ENCODE measurements around the gene ZNF326.
"Not testable (repeated sequence)": the region's sequence is repeated elsewhere in the genome, so short reads cannot be mapped to it uniquely, and the experiment has no call there.

ZNF326 gene

DNA sequence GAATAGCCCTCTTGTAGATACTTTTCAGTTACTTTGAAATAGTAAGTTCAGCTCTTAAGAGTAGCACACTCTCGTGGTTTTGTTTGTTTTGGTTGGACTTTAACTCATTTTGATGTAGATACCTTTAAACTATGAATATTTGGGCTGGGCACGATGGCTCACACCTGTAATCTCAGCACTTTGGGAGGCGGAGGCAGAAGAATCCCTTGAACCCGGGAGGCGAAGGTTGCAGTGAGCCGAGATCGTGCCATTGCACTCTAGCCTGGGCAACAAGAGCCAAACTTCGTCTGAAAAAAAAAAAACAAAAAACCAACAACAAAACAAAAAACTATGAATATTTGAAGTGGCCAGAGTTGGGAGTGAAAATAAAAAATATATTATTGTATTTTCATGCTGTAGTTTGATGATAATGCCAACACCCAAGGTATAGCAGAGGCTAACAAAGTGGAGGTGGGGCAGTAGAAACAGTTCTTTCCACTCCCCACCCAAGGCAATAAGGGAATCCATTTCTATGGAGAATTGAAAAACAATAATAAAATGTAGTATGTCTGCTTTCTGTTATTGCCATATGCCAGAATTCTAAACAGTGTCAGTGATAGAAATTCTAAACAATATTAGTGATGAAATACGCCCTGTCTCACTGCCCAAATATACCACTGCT is 1.7 kb downstream of the ZNF326 start:
- no peak for DNase-seq (ENCODE audit: low read depth)

GRCh38 chr1:89997152-89997551 is 2.2 kb downstream of the ZNF326 start:
- DNase-seq (ENCODE audit: low read depth) = not testable (repeated sequence)

DNA sequence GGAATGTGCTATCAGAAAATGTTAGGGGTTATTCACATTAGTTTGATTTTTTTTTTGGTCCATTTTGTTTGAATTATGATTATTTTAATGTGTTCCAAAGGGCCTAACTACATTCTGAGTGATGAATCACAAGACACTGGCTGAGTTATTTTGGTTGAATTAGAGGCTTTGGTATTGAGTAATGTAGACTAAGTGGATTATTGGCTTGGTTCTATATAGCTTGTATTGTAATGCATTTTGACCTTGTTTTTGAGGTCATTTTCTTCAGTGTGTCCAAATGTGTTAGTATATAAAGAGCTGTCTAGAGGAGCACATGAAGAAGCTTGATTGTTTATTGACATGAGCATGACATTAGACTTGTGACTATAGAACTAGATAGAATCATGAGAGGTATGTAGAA is 3.4 kb downstream of the ZNF326 start:
- DNase-seq (ENCODE audit: low read depth) = no peak

DNA sequence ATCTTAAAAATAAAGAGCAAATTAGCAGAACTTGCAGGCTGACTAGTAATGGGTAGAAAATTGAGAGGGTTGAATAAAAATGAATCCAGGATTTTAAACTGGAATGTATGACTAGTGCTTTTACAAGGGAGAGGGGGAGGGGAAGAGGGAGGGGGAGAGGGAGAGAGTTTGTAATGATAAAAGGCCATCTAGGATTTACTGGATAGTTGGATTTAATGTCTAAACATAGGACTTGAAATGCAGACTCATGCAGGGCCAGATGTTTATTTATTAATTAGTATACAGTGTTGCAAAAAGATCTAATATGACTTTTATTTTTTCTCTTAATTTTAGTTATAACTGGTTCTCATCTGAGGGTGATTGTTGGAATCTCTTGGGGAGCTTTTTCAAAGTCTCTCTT is 4.3 kb downstream of the ZNF326 start:
- no peak for DNase-seq (ENCODE audit: low read depth)

DNA sequence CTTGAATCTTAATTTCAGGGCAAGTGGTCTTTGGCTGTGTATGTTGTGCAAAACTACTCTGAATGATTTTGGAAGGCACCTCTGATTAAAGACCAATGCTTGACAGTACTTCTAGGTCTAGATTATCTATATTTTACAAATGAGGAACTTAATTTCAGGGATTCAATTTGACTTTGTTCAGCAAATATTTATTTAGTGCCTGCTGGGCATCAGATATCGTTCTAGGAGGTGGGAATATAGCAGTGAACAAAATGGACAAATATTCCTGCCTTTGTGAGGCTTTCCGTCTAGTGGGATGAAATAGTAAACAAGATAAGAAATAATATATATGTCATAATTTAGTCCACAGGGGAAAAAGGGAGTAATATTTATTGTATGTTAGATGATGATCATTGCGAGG is 4.7 kb downstream of the ZNF326 start:
- DNase-seq (ENCODE audit: low read depth) = no peak

DNA sequence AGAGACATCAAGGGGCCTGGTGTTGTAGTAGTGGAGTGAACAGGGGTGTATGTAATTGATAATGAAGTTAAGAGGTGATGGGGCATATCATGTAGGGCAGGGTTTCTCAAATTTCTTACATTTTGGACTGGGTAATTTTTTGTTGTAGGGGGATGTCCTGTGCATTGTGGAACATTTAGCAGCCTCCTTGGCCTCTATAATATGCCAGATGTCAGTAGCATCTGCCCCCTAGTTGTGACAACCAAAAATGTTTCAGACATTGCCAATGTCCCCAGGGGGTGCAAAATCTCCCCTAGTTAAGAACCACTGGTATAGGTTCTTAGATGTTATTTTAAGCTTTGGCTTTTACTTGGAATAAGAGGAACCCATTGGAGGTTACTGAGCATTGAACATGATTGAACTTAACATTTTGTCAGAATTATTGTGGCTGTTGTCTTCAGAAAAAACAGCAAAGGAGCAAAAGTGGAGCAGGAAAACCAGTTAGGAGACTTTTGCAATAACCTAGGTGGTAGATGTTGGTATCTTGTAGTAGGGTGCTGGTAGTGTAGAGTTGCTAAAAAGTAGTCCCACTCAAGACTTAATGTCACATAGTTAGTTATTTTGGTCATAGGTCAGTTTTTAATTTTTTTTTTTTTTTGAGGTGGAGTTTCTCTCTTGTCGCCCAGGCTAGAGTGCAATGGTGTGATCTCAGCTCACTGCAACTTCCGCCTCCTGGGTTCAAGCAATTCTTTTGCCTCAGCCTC is 6.2 kb downstream of the ZNF326 start:
- no peak for DNase-seq (ENCODE audit: low read depth)

DNA sequence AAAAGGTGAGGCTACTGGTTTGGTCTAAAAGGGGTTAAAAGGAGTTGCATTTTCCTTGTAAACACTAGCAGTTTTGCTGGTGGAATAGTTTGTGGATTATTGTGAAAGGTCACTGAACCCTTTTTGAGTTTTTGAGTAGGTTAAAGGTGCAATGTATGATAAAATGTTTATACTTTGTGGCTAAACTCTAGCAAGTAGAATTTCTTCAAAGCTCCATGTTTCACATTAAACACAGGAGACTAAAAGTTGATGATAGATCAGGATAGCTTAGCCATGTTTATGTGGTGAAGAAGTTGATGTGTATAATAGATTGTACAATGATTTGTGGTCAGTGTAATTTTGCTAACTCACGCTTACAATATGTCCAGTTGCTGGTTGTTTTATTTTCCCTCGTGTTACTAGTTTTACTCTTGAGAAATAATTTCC is 13.1 kb downstream of the ZNF326 start:
- DNase-seq (ENCODE audit: low read depth) = no peak

DNA sequence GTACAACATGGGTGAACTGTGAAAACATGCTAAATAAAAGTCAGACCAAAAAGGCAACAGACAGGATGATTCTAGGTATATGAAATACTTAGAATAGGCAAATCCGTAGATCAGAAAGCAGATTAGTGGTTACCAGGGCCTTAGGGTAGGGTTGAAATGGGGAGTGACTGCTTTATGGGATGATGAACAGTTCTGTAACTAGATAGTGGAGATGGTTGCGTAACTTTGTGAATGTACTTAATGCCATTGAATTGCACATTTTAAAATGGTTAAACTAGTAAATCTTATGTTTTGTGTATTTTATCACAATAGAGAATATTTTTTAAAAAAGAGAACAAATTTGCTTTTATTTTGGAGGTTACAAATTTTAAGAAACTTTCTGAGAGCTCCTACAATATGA is 17.4 kb downstream of the ZNF326 start:
- DNase-seq (ENCODE audit: low read depth) = no peak

DNA sequence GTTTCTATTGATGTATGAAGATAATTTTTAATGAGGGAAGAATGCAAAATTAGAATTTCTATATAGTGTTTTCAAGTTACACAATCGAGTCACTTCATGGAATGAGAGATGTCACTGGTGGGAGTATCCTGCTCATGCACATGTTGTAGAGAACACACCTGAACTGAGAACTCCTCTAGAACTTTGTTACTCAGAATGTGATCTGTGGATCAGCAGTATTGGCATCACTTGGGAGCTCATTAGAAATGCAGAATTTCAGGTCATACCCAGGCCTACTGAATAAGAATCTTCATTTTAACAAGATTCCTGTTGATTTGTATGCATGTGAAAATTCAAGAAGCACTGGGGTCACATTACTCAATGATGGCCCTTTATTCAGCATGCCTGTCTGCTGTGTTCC is 28.8 kb downstream of the ZNF326 start:
- no peak for DNase-seq (ENCODE audit: low read depth)

- no peak for DNase-seq (ENCODE audit: low read depth)
Measured at GRCh38 chr1:90027281-90027680, 32.4 kb downstream of the ZNF326 start.

DNA sequence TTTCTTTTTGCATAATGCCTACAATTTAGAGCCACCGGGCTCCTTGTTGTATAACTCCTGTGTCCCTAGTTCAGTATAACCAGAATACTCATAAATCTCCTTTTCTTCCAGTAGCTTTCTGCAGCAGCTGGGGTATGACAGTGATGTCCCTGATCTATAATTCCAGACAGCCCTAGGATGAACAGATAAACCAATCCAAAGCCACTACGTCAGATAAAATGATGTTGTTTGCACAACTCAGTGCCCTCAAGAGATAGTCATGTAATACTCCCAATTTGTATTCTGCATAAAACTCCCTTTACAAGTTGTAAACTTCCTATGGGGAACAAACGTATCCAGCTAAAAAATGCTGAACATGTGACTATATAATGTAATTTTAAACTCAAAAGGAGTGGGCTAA is 44.7 kb downstream of the ZNF326 start:
- DNase-seq (ENCODE audit: low read depth) = no peak

GRCh38 chr1:90043586-90043985 is 48.7 kb downstream of the ZNF326 start:
- DNase-seq (ENCODE audit: low read depth) = no peak

DNA sequence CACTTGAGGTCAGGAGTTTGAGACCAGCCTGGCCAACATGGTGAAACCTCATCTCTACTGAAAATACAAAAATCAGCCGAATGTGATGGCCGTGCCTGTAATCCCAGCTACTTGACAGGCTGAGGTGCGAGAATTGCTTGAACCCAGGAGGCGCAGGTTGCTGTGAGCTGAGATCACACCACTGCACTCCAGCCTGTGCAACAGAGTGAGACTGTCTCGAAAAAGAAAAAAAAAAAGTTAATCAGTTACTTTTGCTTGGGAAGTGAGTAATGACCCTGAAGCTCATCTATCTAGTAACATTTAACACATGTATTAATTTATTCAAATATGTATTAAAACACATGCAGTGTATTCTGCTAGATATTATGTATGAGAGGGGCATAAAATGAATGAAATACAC is 49.4 kb downstream of the ZNF326 start:
- DNase-seq (ENCODE audit: low read depth) = no peak

DNA sequence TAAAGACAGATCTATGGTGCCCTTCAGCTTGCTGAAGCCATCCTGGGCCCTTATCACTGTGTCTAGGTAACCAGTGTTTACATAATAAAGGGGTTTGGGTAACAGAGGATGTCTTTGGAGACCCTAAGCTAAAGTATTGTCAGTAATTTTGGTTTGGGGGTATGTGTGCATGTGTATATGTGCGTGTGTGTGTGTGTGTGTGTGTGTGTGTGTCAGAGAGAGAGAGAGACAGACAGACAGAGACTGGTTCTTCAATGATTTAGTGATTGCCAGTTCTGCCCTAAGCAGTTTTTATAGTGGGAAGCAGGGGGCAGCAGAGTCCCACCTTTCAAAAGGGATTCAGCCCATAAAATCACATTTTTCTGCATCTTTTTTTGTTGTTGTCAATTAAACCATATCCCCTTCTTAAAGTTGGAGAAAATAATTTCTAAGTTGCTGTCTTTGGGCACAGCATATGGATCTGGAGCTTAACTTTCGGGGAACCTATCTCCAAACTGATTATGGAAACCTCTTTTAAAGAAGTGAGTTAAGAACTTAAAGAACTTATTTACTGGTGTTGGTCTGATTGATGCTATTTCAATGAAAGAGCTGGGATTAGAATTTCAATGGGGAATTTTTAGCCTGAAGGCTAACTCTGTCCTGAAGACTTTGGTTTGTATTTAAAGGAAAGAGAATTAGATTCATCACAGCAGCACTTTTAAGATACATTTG is 51.1 kb downstream of the ZNF326 start:
- no peak for DNase-seq (ENCODE audit: low read depth)

DNA sequence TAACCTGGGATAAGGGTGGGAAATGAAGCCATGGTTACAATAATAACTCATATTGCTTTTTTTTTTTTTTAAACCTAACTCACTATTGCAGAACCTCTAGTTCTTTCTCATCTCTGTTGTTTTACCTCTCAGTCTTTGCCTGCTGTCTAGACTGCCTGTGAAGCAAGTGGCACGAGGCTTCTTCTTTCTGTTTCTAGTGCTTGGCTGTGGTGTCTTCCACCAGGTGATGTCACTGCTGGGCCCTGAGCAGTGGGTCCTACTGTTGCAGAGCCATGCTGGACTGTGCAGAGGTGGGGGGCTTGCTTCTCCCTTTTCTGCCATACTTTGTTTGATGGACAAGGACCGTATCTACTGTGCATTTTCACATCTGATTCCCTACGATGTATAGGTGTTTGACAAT is 51.7 kb downstream of the ZNF326 start:
- DNase-seq (ENCODE audit: low read depth) = no peak

- no peak for DNase-seq (ENCODE audit: low read depth)
Measured at GRCh38 chr1:90048043-90048442, 53.1 kb downstream of the ZNF326 start.

GRCh38 chr1:90062700-90063643 is 68.1 kb downstream of the ZNF326 start:
- not testable (repeated sequence) for DNase-seq (ENCODE audit: low read depth)

- not testable (repeated sequence) for DNase-seq (ENCODE audit: low read depth)
Measured at GRCh38 chr1:90064109-90064508, 69.2 kb downstream of the ZNF326 start.

- DNase-seq (ENCODE audit: low read depth) = no peak
Measured at GRCh38 chr1:90067194-90067931, 72.5 kb downstream of the ZNF326 start.

GRCh38 chr1:90068611-90069280 is 73.8 kb downstream of the ZNF326 start:
- DNase-seq (ENCODE audit: low read depth) = no peak

DNA sequence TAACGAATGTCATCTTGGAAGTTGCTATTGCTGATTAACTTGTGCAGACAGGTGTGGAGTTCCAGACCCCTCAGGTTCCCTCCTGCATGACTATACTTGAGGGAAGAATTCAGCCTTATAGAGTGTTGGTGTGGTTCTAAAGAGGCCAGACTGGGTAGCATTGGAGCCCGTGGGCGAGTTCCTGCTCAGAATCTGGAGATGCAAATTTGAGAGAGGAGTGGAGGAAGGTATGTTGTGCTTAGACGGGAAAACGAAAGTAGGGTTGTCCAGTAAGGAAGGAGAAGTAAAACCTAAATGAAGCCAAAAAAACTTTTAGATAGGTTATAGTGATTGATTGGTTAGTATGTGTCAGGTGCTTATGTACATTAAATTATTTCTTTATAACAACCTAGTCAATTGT is 79.2 kb downstream of the ZNF326 start:
- DNase-seq (ENCODE audit: low read depth) = no peak

All from stimulated activated CD8-positive, alpha-beta memory T cell treated with anti-CD3 and anti-CD28 coated beads, Interleukin-15, amount 100 ng/mL, for 24 hours (primary cell).